Measurements from ENCODE around the gene PIN1.
"Not testable (repeated sequence)": the region's sequence is repeated elsewhere in the genome, so short reads cannot be mapped to it uniquely, and the experiment has no call there.

PIN1 gene
- total RNA-seq = 16.0 to 64.2 (median 37.6) reads per million in 18 experiments

- peak; percentile 99 for DNase-seq
Measured at GRCh38 chr19:9834726-9835506, at the start of gene PIN1. Gene PIN1 (plus strand): TSS chr19:9835318. CDS start chr19:9835345, 27 bp downstream.

GRCh38 chr19:9785367-9786331, 49.5 kb upstream of the PIN1 start:
- peak; percentile 93 to 94 for DNase-seq

GRCh38 chr19:9786342-9786741, 48.8 kb upstream of the PIN1 start:
- DNase-seq = no peak

- no peak for DNase-seq
Measured at GRCh38 chr19:9786819-9787218, 48.3 kb upstream of the PIN1 start.

- DNase-seq = not testable (repeated sequence)
Measured at GRCh38 chr19:9788604-9789003, 46.5 kb upstream of the PIN1 start.

GRCh38 chr19:9789066-9789465, 46.1 kb upstream of the PIN1 start:
- DNase-seq = no peak

GRCh38 chr19:9789579-9789978, 45.5 kb upstream of the PIN1 start:
- DNase-seq = not testable (repeated sequence)

GRCh38 chr19:9791073-9791367, 44.1 kb upstream of the PIN1 start:
- not testable (repeated sequence) for DNase-seq

GRCh38 chr19:9791552-9792205, 43.4 kb upstream of the PIN1 start:
- DNase-seq = peak; percentile 72 to 83

- DNase-seq = peak; percentile 76 to 81
Measured at GRCh38 chr19:9792206-9793070, 42.7 kb upstream of the PIN1 start.

GRCh38 chr19:9793071-9793591, 42.0 kb upstream of the PIN1 start:
- DNase-seq = peak; percentile 6 to 35

- DNase-seq = peak; percentile 91 to 96
Measured at GRCh38 chr19:9796113-9796773, 38.9 kb upstream of the PIN1 start.

- no peak for DNase-seq
Measured at GRCh38 chr19:9797871-9798270, 37.2 kb upstream of the PIN1 start.

GRCh38 chr19:9799162-9799561, 36.0 kb upstream of the PIN1 start:
- DNase-seq = no peak

GRCh38 chr19:9801976-9802375, 33.1 kb upstream of the PIN1 start:
- DNase-seq = no peak

- no peak for DNase-seq
Measured at GRCh38 chr19:9806803-9807202, 28.3 kb upstream of the PIN1 start.

- no peak for DNase-seq
Measured at GRCh38 chr19:9808855-9809824, 26.0 kb upstream of the PIN1 start.

GRCh38 chr19:9811139-9811538, 24.0 kb upstream of the PIN1 start:
- no peak for DNase-seq

- DNase-seq = no peak
Measured at GRCh38 chr19:9818175-9818733, 16.9 kb upstream of the PIN1 start.
